ENCODE measurements around the gene PPP6R2.

Gene PPP6R2

GRCh38 chr22:50454556-50455075 lies 111.5 kb downstream of the PPP6R2 start:
- no peak for DNase-seq

GRCh38 chr22:50455201-50455600 lies 112.1 kb downstream of the PPP6R2 start:
- no peak for DNase-seq

GRCh38 chr22:50456026-50456425 lies 112.9 kb downstream of the PPP6R2 start:
- DNase-seq: no peak

GRCh38 chr22:50456466-50457234 lies 113.5 kb downstream of the PPP6R2 start:
- no peak for DNase-seq

- DNase-seq: no peak
Observed at GRCh38 chr22:50459016-50459415, 115.9 kb downstream of the PPP6R2 start.

GRCh38 chr22:50459496-50460140 lies 116.5 kb downstream of the PPP6R2 start:
- DNase-seq: no peak

GRCh38 chr22:50460938-50461337 lies 117.8 kb downstream of the PPP6R2 start:
- no peak for DNase-seq

GRCh38 chr22:50461536-50461935 lies 118.4 kb downstream of the PPP6R2 start:
- no peak for DNase-seq

GRCh38 chr22:50461979-50462540 lies 118.9 kb downstream of the PPP6R2 start:
- no peak for DNase-seq

GRCh38 chr22:50463188-50463900 lies 120.2 kb downstream of the PPP6R2 start:
- no peak for DNase-seq

GRCh38 chr22:50464451-50464850 lies 121.3 kb downstream of the PPP6R2 start:
- DNase-seq: no peak

- no peak for DNase-seq
Observed at GRCh38 chr22:50465066-50465930, 122.2 kb downstream of the PPP6R2 start.

- DNase-seq: no peak
Observed at GRCh38 chr22:50467341-50467740, 124.2 kb downstream of the PPP6R2 start.

GRCh38 chr22:50467773-50468440 lies 124.8 kb downstream of the PPP6R2 start:
- DNase-seq: no peak

- DNase-seq: no peak
Observed at GRCh38 chr22:50468626-50469025, 125.5 kb downstream of the PPP6R2 start.

- DNase-seq: peak; percentile 45
Observed at GRCh38 chr22:50469377-50470305, 126.5 kb downstream of the PPP6R2 start.

GRCh38 chr22:50470491-50470890 lies 127.4 kb downstream of the PPP6R2 start:
- DNase-seq: no peak

GRCh38 chr22:50471197-50471847 lies 128.2 kb downstream of the PPP6R2 start:
- no peak for DNase-seq

- DNase-seq: no peak
Observed at GRCh38 chr22:50471962-50472361, 128.8 kb downstream of the PPP6R2 start.

- no peak for DNase-seq
Observed at GRCh38 chr22:50473088-50473487, 130.0 kb downstream of the PPP6R2 start.
